K562 (cell line): Measurements from ENCODE around the gene GLIS2. TPM values are rescaled to one million over a fixed set of nuclear protein-coding genes. Genes with fewer than 3 reads are reported as not detected.

Source experiments
- ATAC-seq: fragments of 200-7000 bp; cut with Tn5 transposase; 3 replicates; pipeline ENCODE4 v1.9.1; 2020; ENCODE audit warnings: moderate library complexity
- BruUV-seq: library from RNA; stranded (reverse); fragments of 400-500 nt; replicated peaks from 2 replicates; lab custom pipeline; 2021; lab: Mats Ljungman, UMichigan
- CTCF ChIA-PET: fragments of 300-600 bp; formaldehyde crosslinking; extraction: SDS; loops from one replicate; lab custom pipeline; 2021; ENCODE audit warnings: low intra/inter-chr PET ratio; lab: Yijun Ruan, JAX
- POLR2A ChIA-PET: fragments of 300-600, 350-650 bp; sonication (Branson Sonifier 250); formaldehyde crosslinking; extraction: SDS; loops from one replicate; lab custom pipeline; 2021; ENCODE audit warnings: antibody characterized with exemption, inconsistent platforms; lab: Yijun Ruan, JAX
- DNase-seq, 4 experiments: peaks; one replicate each; pipeline versions ENCODE4 v3.0.0 to v3.0.0-alpha.2; 2011 to 2018; ENCODE audit warnings: low spot score in 3 of 4, mixed read lengths in 3 of 4; ENCODE audit errors: extremely low read depth in 1 of 4
- FAIRE-seq: peaks from 2 replicates; lab custom pipeline; 2011; peaks lifted over from hg19 to GRCh38; lab: Jason Lieb, UNC
- H2AFZ ChIP-seq: 2 replicates; pipeline ENCODE4 v1.6.0; 2011; ENCODE audit warnings: low read depth, low read length, control low read depth, inconsistent platforms
- H3K27ac ChIP-seq: fragments of 200-600 bp; 3 replicates; pipeline ENCODE4 v1.8.0; 2011; ENCODE audit warnings: low read depth, mild to moderate bottlenecking, control low read depth, inconsistent platforms, low read length, moderate library complexity, mixed read lengths; ENCODE audit errors: extremely low read depth
- H3K27me3 ChIP-seq, 2 experiments: fragments of 300-600 bp in 1 of 2; 2 replicates in 1 of 2; 3 replicates in 1 of 2; pipeline versions ENCODE4 v1.6.0 to v1.8.0; 2011; ENCODE audit warnings: inconsistent platforms in 2 of 2, low read length in 2 of 2, mild to moderate bottlenecking in 1 of 2, mixed read lengths in 1 of 2, moderate library complexity in 1 of 2; ENCODE audit not compliant: control insufficient read depth in 2 of 2, insufficient read depth in 2 of 2
- H3K36me3 ChIP-seq: fragments of 300-600 bp; 3 replicates; pipeline ENCODE4 v1.8.0; 2011; ENCODE audit warnings: mild to moderate bottlenecking, low read length, inconsistent platforms; ENCODE audit not compliant: control insufficient read depth, insufficient read depth
- H3K4me1 ChIP-seq, 2 experiments: fragments of 200-600 bp in 1 of 2; replicated peaks in 1 of 2; 2 replicates in 1 of 2; 3 replicates in 1 of 2; pipeline versions ENCODE4 v1.5.1 to v1.8.0; 2011; ENCODE audit warnings: inconsistent platforms in 2 of 2, low read length in 2 of 2, mild to moderate bottlenecking in 1 of 2, mixed read lengths in 1 of 2, moderate library complexity in 1 of 2; ENCODE audit not compliant: control insufficient read depth in 2 of 2, insufficient read depth in 2 of 2
- H3K4me2 ChIP-seq: 2 replicates; pipeline ENCODE4 v1.6.1; 2011; ENCODE audit warnings: low read length, control low read depth, inconsistent platforms, mixed read lengths; ENCODE audit not compliant: insufficient read depth
- H3K4me3 ChIP-seq: fragments of 200-600 bp; sonication (generic), shearing (Covaris generic); 2 replicates; pipeline ENCODE4 v1.5.1; 2016; ENCODE audit warnings: control low read depth, inconsistent platforms
- H3K79me2 ChIP-seq: fragments of 200-600 bp; 3 replicates; pipeline ENCODE4 v1.8.0; 2011; ENCODE audit warnings: low read length, inconsistent platforms; ENCODE audit not compliant: control insufficient read depth, insufficient read depth
- H3K9ac ChIP-seq, 2 experiments: 2 replicates each; pipeline versions ENCODE4 v1.6.0 to v1.6.1; 2011; ENCODE audit warnings: low read depth in 2 of 2, low read length in 2 of 2, control low read depth in 1 of 2, inconsistent platforms in 1 of 2, mild to moderate bottlenecking in 1 of 2, mixed read lengths in 1 of 2; ENCODE audit not compliant: insufficient read depth in 1 of 2
- H3K9me1 ChIP-seq: one replicate; pipeline ENCODE4 v1.6.0; 2011; ENCODE audit warnings: inconsistent platforms, mild to moderate bottlenecking, low read length, moderate library complexity; ENCODE audit not compliant: control insufficient read depth, insufficient read depth
- H3K9me3 ChIP-seq: replicated peaks from 2 replicates; pipeline ENCODE4 v1.5.1; 2011; ENCODE audit warnings: low read depth, low read length, inconsistent platforms; ENCODE audit not compliant: control insufficient read depth, insufficient read depth
- H4K20me1 ChIP-seq: replicated peaks from 2 replicates; pipeline ENCODE4 v1.6.1; 2011; ENCODE audit warnings: low read length, inconsistent platforms, mixed read lengths; ENCODE audit not compliant: control insufficient read depth, insufficient read depth
- ATF1 ChIP-seq, 2 experiments: fragments of 450-650 bp in 1 of 2; IDR thresholded peaks; 2 replicates each; pipeline ENCODE4 v1.6.1; 2016; ENCODE audit warnings: missing compliant biosample characterization in 1 of 2, missing genetic modification characterization in 1 of 2
- BACH1 ChIP-seq: fragments of 200-800 bp; sonication (Bioruptor generic); IDR thresholded peaks from 2 replicates; pipeline ENCODE4 v1.6.1; 2016; ENCODE audit warnings: missing genetic modification characterization, missing compliant biosample characterization
- BRF1 ChIP-seq: IDR thresholded peaks from 3 replicates; pipeline ENCODE4 v1.6.1; 2011; ENCODE audit warnings: borderline replicate concordance, mild to moderate bottlenecking; ENCODE audit not compliant: insufficient read length; ENCODE audit errors: extremely low read depth
- CAMTA2 ChIP-seq: fragments of 250-450 bp; sonication (Bioruptor Pico); conservative IDR thresholded peaks from 2 replicates; pipeline ENCODE4 v1.5.1; 2022
- IFI16 ChIP-seq: fragments of 250-450 bp; sonication (Bioruptor Pico); IDR thresholded peaks from 2 replicates; pipeline ENCODE4 v2.1.2; 2022; ENCODE audit warnings: mild to moderate bottlenecking, inconsistent platforms
- KDM5B ChIP-seq: fragments of 200-600 bp; sonication (generic); IDR thresholded peaks from 2 replicates; pipeline ENCODE4 v1.6.1; 2012; ENCODE audit warnings: low read depth, mild to moderate bottlenecking, moderate library complexity, low read length, control low read depth, inconsistent platforms; ENCODE audit not compliant: insufficient replicate concordance
- POLR2A ChIP-seq: fragments of 450-650 bp; conservative IDR thresholded peaks from 2 replicates; pipeline ENCODE4 v1.6.1; 2016
- SP1 ChIP-seq: sonication (generic); formaldehyde crosslinking; IDR thresholded peaks from 2 replicates; pipeline ENCODE4 v1.8.1; 2022; ENCODE audit warnings: mild to moderate bottlenecking, missing genetic modification reagents
- SUPT5H ChIP-seq: fragments of 450-650 bp; IDR thresholded peaks from 2 replicates; pipeline ENCODE4 v1.6.1; 2016
- TARDBP ChIP-seq: fragments of 450-650 bp; IDR thresholded peaks from 2 replicates; pipeline ENCODE4 v1.6.1; 2016
- ZNF609 ChIP-seq: sonication (generic); formaldehyde crosslinking; IDR thresholded peaks from 2 replicates; pipeline ENCODE4 v1.8.1; 2023; ENCODE audit warnings: missing genetic modification reagents, mild to moderate bottlenecking, borderline replicate concordance
- WGBS: fragments of 100-300 bp; shearing (Covaris generic); methylation state at CpG from one replicate; pipeline ENCODE4 v1.1.6; 2016; ENCODE audit warnings: low coverage, mixed read lengths; ENCODE audit not compliant: insufficient coverage; ENCODE audit errors: missing lambda C conversion rate; 5-methylcytosine and 5-hydroxymethylcytosine counted together
- in situ Hi-C: fragments of 300-500 bp; cut with MboI; formaldehyde crosslinking; loops from 4 replicates; pipeline ENCODE4 v1.15.0; 2018; ENCODE audit warnings: inconsistent platforms, mixed read lengths
- intact Hi-C: fragments of 100-400 bp; cut with micrococcal nuclease; formaldehyde crosslinking; loops from 2 replicates; pipeline ENCODE4 v1.14.2; 2022
- polyA plus RNA-seq, 8 experiments: library from polyadenylated mRNA; depleted of rRNA in 4 of 8; stranded (reverse) in 5 of 8; unstranded in 3 of 8; fragments of >200 nt; fragmentation: Nextera tagmentation in 2 of 8; fragmentation: Illumina TruSeq in 1 of 8; extraction: Ambion mirVana in 2 of 8; extraction: Trizol in 1 of 8; gene quantifications; 2 replicates each; pipeline versions ENCODE4 v1.2.1 to v1.2.3, GENCODE V29; 2011 to 2014; ENCODE audit warnings: inconsistent platforms in 1 of 8, missing spikeins in 1 of 8
- total RNA-seq, 7 experiments: library from RNA; depleted of rRNA in 6 of 7; stranded (reverse); fragments of >200 nt in 6 of 7; fragmentation: Illumina TruSeq in 2 of 7; extraction: Trizol in 2 of 7; gene quantifications; 2 replicates each; pipeline versions ENCODE4 v1.2.1 to v1.2.3, GENCODE V29; 2011 to 2021; ENCODE audit warnings: low replicate concordance in 1 of 7
- TF ChIP-seq, protein P1 (sequence below), 2 experiments: fragments of 450-650 bp; conservative IDR thresholded peaks; 2 replicates each; pipeline ENCODE4 v1.6.1; 2017; ENCODE audit warnings: mild to moderate bottlenecking in 2 of 2, moderate library complexity in 2 of 2

The GLIS2 gene
- total and polyA plus RNA-seq, 9 of the 15 experiments (the other 6 are each of a cell fraction or from before 2014, with no cell fraction given) = 0.10 to 9.0 (median 0.57) TPM

DNA sequence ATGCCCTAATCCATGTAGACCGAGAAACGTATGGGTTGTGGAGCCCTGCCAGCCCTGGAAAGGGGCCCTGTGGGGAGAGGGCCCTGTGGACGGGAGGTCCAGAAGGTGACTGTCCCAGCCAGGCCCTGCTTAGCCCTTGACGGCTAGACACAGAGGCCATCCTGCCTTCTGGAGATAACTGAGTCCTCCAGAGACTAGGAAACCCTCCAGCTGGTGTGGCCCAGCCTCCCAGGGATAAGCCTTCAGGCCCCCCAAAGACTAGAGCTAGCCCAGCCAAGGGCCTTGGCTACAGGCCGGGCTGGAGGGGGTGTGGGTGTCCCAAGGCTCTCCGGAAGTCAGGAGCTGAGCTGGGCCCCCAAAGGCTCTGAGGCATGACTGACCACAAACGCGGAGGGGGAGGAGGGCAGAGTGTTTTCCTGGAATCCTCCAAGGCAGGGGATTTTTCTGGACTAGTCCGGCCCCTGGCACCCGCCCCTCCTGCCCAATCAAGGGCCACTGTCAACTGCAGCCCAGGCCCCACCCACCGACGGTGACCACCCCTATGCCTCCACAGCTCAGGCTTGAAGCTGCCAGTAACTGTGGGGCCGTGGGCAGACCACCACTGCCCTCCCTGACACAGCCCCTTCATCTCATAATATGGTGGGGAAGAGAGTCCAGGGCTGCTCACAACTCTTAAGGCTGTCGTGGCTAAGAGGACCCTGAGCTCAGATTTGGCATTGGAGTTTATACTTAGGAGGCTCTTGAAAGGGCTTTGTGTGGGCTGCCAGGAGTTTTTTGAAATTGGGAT is 54.9 kb downstream of the GLIS2 start (continued):
- no peak for TF ChIP-seq ZNF609 (CRISPR knock-in tag)

DNA sequence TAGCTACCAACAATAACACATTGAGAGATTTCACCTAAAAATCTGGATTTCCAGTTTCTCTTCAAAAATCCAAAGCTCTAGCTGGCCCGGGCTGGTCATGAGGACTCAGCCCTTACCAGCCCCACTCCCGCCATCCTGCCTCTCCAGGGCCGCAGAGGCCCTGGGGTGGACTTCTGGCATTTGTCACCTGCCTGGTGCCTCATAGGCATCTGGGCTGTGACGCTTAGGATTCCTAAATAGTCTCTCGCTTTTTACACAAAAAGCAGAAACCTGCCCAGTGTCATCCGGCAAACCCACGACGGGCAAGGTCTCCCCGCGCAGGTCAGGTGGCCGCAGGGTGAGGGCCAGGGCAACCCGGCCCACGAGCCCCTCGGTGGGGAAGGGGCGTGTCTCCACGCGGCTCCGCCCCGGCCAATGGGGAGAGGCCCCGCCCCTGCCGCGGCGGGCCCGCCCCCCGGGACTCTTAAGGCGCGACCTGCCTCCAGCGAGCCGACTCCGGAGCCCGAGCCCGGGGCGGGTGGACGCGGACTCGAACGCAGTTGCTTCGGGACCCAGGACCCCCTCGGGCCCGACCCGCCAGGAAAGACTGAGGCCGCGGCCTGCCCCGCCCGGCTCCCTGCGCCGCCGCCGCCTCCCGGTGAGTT is 55.6 kb downstream of the GLIS2 start, which contains the start of gene VASN:
TSS of gene VASN (plus strand) at position 492 of the 644 bp plus-strand sequence. CDS start 9,030 bp downstream, outside the sequence.
- H3K4me1 ChIP-seq = peaks cover 49 to 81% of the 10 kb centered on the region in 2 experiments
- no peaks in the 10 kb centered on the region for H3K27me3 ChIP-seq
- intact Hi-C loops (no loop called here), in situ Hi-C loops (no loop called here)
- H3K27ac ChIP-seq = peak within 1 kb of the TSS; percentile 76
- ATAC-seq = peak; percentile 91
- ChIA-PET CTCF (no interaction called here), POLR2A (interaction anchor here (0.6 to 1.6 kb wide), 7 partner anchors 8 to 26 kb away, joined by 3 to 7 read pairs (median 5); no protein-coding TSS in a partner anchor)
- peaks cover 14% of the 10 kb centered on the region for H3K79me2 ChIP-seq
- peak within 1 kb of the TSS; percentile 76 for H2AFZ ChIP-seq
- H3K9ac ChIP-seq = peak within 1 kb of the TSS; percentile 59 to 92
- BruUV-seq = no TSS peak
- peak; percentile 86 to 96 (median 96) for DNase-seq
- peak; percentile 65 for FAIRE-seq
- peaks cover 5% of the 10 kb centered on the region for H3K9me1 ChIP-seq
- H3K9me3 ChIP-seq = no peaks in the 10 kb centered on the region
- H4K20me1 ChIP-seq = peaks cover 6% of the 10 kb centered on the region; the same call in 1 of the 2 replicates
- H3K4me3 ChIP-seq = peak within 1 kb of the TSS; percentile 60
- H3K36me3 ChIP-seq = peaks cover 6% of the 10 kb centered on the region; the same call in 1 of the 3 replicates
- WGBS = under 1% methylated on average over 39 of the region's 50 CpGs
- H3K4me2 ChIP-seq = peak within 1 kb of the TSS; percentile 75
- no peak for TF ChIP-seq TARDBP
- no peak for TF ChIP-seq BACH1 (tag)
- no peak for TF ChIP-seq BRF1
- peak; percentile 74 for TF ChIP-seq POLR2A
- TF ChIP-seq, protein P1, sequence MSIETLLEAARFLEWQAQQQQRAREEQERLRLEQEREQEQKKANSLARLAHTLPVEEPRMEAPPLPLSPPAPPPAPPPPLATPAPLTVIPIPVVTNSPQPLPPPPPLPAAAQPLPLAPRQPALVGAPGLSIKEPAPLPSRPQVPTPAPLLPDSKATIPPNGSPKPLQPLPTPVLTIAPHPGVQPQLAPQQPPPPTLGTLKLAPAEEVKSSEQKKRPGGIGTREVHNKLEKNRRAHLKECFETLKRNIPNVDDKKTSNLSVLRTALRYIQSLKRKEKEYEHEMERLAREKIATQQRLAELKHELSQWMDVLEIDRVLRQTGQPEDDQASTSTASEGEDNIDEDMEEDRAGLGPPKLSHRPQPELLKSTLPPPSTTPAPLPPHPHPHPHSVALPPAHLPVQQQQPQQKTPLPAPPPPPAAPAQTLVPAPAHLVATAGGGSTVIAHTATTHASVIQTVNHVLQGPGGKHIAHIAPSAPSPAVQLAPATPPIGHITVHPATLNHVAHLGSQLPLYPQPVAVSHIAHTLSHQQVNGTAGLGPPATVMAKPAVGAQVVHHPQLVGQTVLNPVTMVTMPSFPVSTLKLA (conservative IDR thresholded peaks at IDR 0.05) = peak; percentile 25 to 62
- TF ChIP-seq SUPT5H = peak; percentile 58; the same call in 1 of the 2 replicates
- TF ChIP-seq IFI16 = no peak
- peak; percentile 61 for TF ChIP-seq SP1 (CRISPR knock-in tag)
- no peak for TF ChIP-seq CAMTA2 (CRISPR knock-in tag)
- TF ChIP-seq ATF1 (CRISPR knock-in tag; IDR thresholded peaks at IDR 0.05) = no peak
- TF ChIP-seq ATF1 (tag; IDR thresholded peaks at IDR 0.05) = 0 out of 2 replicates have a peak, but pooled peaks have one; percentile 20
- peak; percentile 98 for TF ChIP-seq KDM5B
